HL-60 (cell line): ENCODE measurements around the gene NFAT5.

Source experiments
- CTCF ChIP-seq: IDR thresholded peaks from one replicate; pipeline ENCODE4 v1.5.1; 2011; ENCODE audit warnings: low read length, control low read depth, inconsistent platforms; ENCODE audit not compliant: insufficient read depth
- POLR2AphosphoS5 ChIP-seq: IDR thresholded peaks from 2 replicates; pipeline ENCODE4 v1.6.1; 2012; ENCODE audit warnings: low read depth

GRCh38 chr16:69701866-69702265 is 136.1 kb downstream of the NFAT5 start:
- TF ChIP-seq CTCF (no peak), POLR2AphosphoS5 (no peak)
